Stimulated activated CD8-positive, alpha-beta memory T cell treated with anti-CD3 and anti-CD28 coated beads, Interleukin-12 subunit alpha, Interleukin-12 subunit beta, amount 100 ng/mL, for 24 hours (primary cell): ENCODE results near the gene GRIA1.
"Not testable (repeated sequence)": the region's sequence is repeated elsewhere in the genome, so short reads cannot be mapped to it uniquely, and the experiment has no call there.

Experiments used
- DNase-seq: peaks from one replicate; pipeline ENCODE4 v3.0.0-alpha.2; 2020; ENCODE audit errors: extremely low read depth

Gene GRIA1

DNA sequence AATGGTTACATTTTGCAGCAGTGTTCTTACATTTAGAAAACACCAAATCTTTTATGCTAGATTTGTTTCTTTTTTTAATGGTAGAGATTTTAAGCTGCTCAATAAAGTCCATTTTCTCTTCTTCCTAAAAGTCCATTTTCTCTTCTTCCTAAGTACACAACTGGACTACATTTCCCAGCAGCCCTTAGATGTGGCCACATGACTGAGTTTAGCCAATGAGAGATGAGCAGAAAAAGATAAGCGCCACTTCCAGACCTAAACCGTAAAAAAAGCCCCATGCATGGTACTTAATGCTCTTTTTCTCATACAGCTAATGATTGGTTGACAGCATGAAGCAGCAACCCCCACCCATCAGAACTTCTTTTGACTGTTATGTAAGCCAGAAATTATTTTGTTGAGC, 341.5 kb downstream of the GRIA1 start:
- no peak for DNase-seq

DNA sequence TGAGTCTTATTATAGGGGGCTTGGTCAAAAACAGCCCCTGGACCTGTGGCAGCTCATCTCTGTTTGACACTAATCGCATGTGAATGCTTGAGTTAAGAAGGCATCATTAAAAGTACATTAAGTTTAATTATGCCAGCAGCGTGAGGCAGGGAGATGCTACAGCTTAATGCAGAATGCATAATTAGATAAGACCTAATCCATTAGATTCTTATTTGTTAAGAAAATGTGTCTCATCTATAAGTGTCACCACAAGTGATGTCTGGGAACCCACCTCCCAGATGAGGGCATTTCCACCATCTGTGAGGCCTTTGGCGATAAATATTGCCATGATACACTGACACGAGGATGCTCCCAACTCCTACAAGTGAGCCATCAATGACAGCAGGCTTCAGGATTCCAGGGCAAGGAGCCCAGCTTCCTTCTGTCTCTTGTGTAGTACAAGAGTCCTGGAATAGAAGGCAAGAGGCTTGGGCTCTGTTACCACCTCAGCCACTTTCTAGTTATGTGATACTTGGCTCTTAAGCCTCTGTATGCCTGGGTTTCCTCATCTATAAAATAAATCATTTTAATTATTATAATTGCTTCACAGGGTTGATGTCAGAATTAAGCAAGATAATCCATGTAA, 345.5 kb downstream of the GRIA1 start:
- DNase-seq = no peak

DNA sequence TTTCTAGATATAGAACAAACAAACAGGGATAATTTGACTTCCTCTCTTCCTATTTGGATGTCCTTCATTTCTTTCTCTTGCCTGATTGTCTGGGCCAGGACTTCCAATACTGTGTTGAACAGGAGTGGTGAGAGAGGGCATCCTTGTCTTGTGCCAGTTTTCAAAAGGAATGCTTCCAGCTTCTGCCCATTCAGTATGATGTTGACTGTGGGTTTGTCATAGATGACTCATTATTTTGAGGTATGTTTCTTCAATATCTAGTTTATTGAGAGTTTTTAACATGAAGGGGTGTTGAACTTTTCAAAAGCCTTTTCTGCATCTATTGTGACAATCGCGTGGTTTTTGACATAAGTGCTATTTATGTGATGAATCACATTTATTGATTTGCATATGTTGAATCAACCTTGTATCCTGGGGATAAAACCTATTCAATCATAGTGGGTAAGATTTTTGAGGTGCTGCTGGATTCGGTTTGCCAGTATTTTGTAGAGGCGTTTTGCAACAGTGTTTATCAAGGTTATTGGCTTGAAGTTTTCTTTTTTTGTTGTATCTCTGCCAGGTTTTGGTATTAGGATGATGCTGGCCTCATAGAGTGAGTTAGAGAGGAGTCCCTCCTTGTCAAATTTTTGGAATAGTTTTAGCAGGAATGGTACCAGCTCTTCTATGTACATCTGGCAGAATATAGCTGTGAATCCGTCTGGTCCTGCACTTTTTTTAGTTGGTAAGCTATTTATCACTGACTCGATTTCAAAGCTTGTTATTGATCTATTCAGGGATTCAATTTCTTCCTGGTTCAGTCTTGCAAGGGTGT, 359.0 kb downstream of the GRIA1 start:
- DNase-seq = not testable (repeated sequence)

DNA sequence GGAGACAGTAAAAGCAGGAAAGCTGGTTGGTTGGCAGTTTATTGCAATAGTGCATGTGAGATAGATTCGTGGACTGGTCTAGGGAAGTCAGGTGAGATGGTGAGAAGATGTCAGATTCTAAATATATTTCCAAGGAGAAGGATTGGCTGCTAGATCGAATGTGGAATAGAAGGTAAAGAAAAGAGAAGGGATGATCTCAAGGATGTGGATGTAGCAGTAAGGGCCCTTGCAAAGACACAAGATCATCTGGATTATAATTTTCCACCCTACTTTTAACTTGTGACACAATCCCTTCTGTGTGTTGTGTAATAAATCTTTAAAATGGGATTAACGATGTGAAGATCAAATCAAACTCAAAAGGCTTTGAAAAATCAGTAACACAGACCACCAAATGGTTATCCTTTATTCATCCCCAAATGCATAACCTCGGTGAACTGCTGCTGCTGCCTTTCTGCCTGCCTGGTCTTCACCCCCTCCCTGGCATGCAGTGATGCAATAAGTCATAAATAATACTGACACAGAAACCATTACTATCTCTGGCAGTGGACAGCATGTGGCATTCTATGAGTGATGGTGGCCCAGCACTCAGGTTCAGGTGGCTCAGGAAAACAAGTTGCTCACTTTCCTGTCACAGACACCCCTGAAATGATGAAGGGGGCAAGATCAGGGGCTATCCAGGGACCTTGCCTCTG, 369.9 kb downstream of the GRIA1 start:
- DNase-seq = no peak

DNA sequence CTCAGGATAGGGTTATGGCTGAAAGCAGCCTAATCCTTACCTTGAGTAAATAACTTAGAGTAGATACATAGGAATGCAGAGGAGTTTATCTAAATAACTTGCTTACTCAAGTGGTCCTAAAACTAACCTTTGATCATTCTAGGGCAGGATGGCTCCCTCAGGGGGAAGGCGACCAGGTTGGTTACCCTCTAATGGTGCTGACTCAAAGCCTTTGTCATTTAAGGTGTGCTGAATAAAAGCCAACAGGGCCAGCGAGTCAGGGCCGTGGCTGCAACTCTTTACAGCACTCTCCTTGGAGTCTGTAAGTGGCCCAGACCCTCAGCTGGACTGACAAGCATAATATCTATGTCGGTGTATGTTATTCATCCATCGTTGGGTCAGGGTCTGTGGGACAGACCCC, 372.4 kb downstream of the GRIA1 start:
- not testable (repeated sequence) for DNase-seq
